Stimulated activated naive B cell treated with anti-CD40 and anti-IgM and Interleukin-4, amounts not matched to agents 10 μg/mL and 1 μg/mL and 100 μg/mL, for 72 hours (primary cell): ENCODE measurements around the gene MBD3.

Experiments
- ATAC-seq, 2 donors: fragments of 150-1000 bp; cut with Tn5 transposase; replicated peaks; 2 replicates each; pipeline ENCODE4 v1.10.0; 2021; ENCODE audit warnings: moderate library complexity in 1 of 2
- DNase-seq: peaks from one replicate; pipeline ENCODE4 v3.0.0; 2021
- H3K27ac Mint-ChIP-seq: one replicate; pipeline ENCODE4 v1.8.0; 2022; ENCODE audit warnings: mild to moderate bottlenecking, mixed read lengths
- H3K27me3 Mint-ChIP-seq, 2 donors: one replicate each; pipeline ENCODE4 v1.8.0; 2022; ENCODE audit warnings: mixed read lengths in 2 of 2
- H3K36me3 Mint-ChIP-seq, 2 donors: one replicate each; pipeline ENCODE4 v1.8.0; 2022; ENCODE audit warnings: mixed read lengths in 2 of 2, mild to moderate bottlenecking in 1 of 2
- H3K4me1 Mint-ChIP-seq, 2 donors: one replicate each; pipeline ENCODE4 v1.8.0; 2022; ENCODE audit warnings: mixed read lengths in 2 of 2, mild to moderate bottlenecking in 1 of 2
- H3K4me3 Mint-ChIP-seq, 2 donors: one replicate each; pipeline ENCODE4 v1.8.0; 2022; ENCODE audit warnings: mild to moderate bottlenecking in 2 of 2, mixed read lengths in 2 of 2, moderate library complexity in 1 of 2
- H3K9me3 Mint-ChIP-seq, 2 donors: one replicate each; pipeline ENCODE4 v1.8.0; 2022; ENCODE audit warnings: mixed read lengths in 2 of 2, mild to moderate bottlenecking in 1 of 2

MBD3 gene

GRCh38 chr19:1598777-1599459 lies 6.3 kb upstream of the MBD3 start:
- Mint-ChIP-seq H3K9me3 (no peaks in the 10 kb centered on the region), H3K4me1 (peaks cover 7 to 12% of the 10 kb centered on the region in 2 donors), H3K27ac (no peak overlapping the region), H3K36me3 (peaks cover 21 to 27% of the 10 kb centered on the region in 2 donors), H3K27me3 (no peaks in the 10 kb centered on the region), H3K4me3 (no peak overlapping the region)
- ATAC-seq, result no peak
- DNase-seq, result no peak

GRCh38 chr19:1593501-1593772 lies 772 bp upstream of the MBD3 start:
- ATAC-seq (no peak), DNase-seq (no peak)
- H3K27me3 Mint-ChIP-seq, result no peaks in the 10 kb centered on the region
- peak overlapping the region; percentile 89 to 94 for H3K4me3 Mint-ChIP-seq
- H3K9me3 Mint-ChIP-seq, result no peaks in the 10 kb centered on the region
- peaks cover 22 to 32% of the 10 kb centered on the region in 2 donors for H3K36me3 Mint-ChIP-seq
- H3K27ac Mint-ChIP-seq, result peak overlapping the region; percentile 98
- peaks cover 9 to 35% of the 10 kb centered on the region in 2 donors for H3K4me1 Mint-ChIP-seq

DNA sequence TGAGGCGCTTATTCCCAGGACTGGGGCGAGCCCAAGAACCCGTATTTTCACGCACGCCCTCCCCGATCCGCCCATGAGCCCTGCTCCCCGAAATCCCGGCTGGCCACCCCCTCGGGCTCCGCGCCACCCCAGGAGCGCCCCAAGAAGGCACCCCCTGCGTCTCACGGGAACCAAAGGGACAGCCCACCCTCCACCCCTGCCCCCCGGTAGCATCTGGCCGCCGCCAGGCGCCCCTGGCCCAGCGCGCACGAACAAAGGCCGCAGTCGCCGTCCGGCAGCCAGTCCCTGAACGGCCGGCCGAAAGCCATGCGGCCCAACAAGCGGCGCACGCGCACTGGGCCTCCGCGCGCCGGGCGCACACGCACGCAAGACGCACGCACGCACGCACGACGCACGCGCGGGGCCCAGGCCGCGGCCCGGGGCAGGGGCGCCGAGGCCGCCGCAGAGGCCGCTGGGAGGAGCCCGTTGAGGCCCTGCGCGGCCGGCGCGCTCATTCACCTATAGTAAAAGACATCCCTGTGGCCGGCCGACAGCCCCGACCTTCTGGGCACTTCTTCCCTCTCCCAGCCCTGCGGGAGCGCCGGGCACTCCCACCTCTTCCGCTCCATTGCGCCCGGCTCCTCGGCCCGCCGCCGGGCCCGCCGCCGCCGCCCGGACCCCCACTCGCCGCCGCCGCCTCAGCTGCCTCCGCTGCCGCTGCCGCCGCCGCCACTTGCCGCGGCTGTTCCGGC lies 476 bp downstream of the MBD3 start:
- peak; percentile 88 to 89 for ATAC-seq
- H3K27ac Mint-ChIP-seq, result peak overlapping the region; percentile 96
- H3K36me3 Mint-ChIP-seq, result peaks cover 21 to 26% of the 10 kb centered on the region in 2 donors
- peak overlapping the region; percentile 90 to 93 for H3K4me3 Mint-ChIP-seq
- no peaks in the 10 kb centered on the region for H3K27me3 Mint-ChIP-seq
- H3K9me3 Mint-ChIP-seq, result no peaks in the 10 kb centered on the region
- peak; percentile 78 for DNase-seq
- H3K4me1 Mint-ChIP-seq, result peaks cover 11 to 45% of the 10 kb centered on the region in 2 donors

DNA sequence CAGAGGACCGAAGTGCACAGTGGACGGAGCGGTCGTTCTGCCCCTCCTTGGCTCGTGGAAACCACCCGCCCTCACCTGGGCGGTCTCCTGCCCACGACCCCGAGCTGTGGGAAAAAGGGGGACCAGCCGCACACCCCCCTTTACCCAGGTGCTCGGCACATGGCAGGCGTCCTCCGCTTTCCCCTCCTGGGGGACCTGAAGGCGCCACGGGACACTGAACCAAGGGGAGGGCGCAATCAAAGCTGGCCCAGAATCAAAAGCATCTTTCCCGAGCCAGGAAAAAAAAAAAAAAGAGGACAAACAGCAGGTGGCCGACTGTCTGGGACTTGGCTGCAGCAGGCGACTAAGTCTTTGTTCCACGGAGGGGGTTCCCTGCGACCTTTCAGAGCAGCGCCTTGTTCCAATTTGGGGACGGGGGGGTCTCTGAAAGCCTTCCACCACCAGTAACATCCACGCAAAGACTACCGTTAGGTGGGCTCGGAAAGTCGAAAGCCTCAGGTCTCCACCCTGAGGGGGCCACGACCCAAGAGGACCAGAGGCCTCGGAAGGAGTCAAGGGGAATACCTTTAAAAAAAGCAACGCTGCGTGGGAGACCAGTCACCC lies 1.1 kb downstream of the MBD3 start:
- no peaks in the 10 kb centered on the region for H3K27me3 Mint-ChIP-seq
- ATAC-seq (peak in 1 of 2 donors; percentile 4), DNase-seq (peak; percentile 22)
- H3K4me3 Mint-ChIP-seq, result peak overlapping the region; percentile 90 to 93
- H3K36me3 Mint-ChIP-seq, result peaks cover 20 to 25% of the 10 kb centered on the region in 2 donors
- H3K4me1 Mint-ChIP-seq, result peaks cover 11 to 45% of the 10 kb centered on the region in 2 donors
- H3K9me3 Mint-ChIP-seq, result no peaks in the 10 kb centered on the region
- peak overlapping the region; percentile 96 for H3K27ac Mint-ChIP-seq

DNA sequence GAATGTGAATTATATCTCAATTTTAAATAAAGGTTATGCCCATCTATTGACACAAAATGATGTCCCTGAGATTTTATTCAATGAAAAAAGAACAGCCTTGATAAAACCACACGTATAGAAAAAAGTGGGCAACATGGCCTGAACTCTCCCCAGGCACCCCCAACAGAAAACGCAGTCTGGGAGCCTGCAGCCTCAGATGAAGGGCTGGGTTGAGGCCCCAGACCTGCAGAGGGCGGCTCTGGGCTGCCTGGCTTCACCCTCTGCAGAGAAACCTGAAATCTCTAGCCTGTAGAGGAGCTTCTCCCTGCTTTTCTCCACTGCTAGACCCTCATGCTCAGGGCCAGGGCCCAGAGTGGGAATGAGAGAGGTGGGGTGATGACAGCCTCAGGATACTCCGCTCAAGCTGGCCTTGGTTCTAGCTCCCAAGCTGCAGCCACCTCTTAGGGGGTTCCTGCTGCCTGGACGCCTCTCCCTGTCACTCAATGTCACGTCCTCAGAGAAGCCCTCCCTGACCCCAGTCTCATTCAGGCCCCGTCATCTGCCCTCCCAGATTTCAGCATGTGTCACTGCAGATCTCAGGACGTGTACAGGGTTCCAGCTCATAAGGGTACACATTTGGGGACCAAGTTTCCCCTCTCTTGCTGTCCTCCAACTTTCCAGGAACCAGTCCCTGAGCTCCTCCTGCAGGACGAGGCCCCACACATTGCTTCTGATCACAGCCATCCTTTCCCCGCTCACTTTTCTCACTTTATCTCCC lies 1.8 kb downstream of the MBD3 start:
- Mint-ChIP-seq H3K4me1 (peaks cover 13 to 45% of the 10 kb centered on the region in 2 donors), H3K27ac (peak overlapping the region; percentile 96), H3K36me3 (peaks cover 23 to 24% of the 10 kb centered on the region in 2 donors), H3K9me3 (no peaks in the 10 kb centered on the region), H3K27me3 (no peaks in the 10 kb centered on the region), H3K4me3 (peak overlapping the region; percentile 90 to 93)
- DNase-seq, result no peak
- peak in 1 of 2 donors; percentile 22 for ATAC-seq

- Mint-ChIP-seq H3K27ac (no peak overlapping the region), H3K36me3 (peaks cover 24 to 32% of the 10 kb centered on the region in 2 donors), H3K27me3 (no peaks in the 10 kb centered on the region), H3K9me3 (no peaks in the 10 kb centered on the region), H3K4me1 (peaks cover 13 to 45% of the 10 kb centered on the region in 2 donors), H3K4me3 (no peak overlapping the region)
- no peak for ATAC-seq
- no peak for DNase-seq
These were observed 4.8 kb downstream of the MBD3 start for GRCh38 chr19:1587872-1588271.

DNA sequence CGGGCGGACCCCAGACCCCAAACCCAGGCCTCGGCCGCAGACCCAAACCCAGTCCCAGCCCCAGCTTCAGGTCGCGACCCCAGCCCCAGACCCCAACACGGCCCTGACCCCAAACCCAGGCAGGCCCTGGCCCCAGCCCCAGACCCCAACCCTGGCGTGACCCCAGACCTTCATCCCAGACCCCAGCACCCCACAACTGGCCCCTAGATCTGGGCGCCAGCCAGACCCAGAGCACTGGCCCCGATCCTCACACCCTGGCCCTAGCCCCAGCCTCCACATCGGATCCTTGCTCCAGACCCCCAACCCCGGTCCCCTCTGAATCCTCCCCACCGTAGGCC lies 7.5 kb downstream of the MBD3 start:
- DNase-seq (no peak), ATAC-seq (no peak)
- Mint-ChIP-seq H3K27me3 (no peaks in the 10 kb centered on the region), H3K9me3 (no peaks in the 10 kb centered on the region), H3K4me1 (peaks cover 7 to 30% of the 10 kb centered on the region in 2 donors), H3K27ac (peak overlapping the region; percentile 25), H3K4me3 (no peak overlapping the region), H3K36me3 (peaks cover 29 to 37% of the 10 kb centered on the region in 2 donors)

DNA sequence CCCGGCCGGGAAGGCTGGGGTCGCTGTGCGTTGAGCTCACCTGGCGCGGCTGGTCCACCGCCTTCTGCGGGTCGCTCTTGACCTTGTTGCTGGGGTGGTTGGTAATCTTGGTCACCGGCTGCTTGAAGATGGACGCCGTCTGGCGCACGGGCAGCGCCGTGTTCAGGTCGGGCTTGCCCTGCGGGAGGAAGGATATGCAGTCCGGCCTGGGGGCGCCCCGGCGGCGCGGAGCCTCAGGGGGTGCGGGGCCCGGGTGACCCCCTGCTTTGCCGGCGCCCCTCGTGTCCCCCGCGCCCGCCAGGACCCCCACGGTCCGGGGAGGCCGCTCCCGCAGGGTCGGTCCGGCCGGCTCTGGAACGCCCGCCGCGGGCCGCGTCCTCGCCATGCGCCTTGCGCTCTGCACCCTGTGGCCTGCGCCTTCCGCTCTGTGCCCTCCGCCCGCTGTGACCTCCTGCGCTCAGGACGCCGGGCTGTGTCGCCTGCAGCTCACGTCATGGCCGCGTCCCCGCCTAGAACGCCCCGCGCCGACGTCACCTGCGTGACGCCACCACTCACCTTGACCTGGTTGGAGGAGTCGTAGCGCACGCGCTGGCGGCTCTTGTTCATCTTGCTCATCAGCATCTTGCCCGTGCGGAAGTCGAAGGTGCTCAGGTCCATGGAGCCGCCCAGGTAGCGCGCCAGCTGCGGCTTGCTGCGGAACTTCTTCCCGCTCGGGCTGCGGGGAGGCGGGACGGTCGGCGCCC lies 8.0 kb downstream of the MBD3 start:
- Mint-ChIP-seq H3K9me3 (no peaks in the 10 kb centered on the region), H3K4me3 (no peak overlapping the region), H3K27ac (no peak overlapping the region), H3K36me3 (peaks cover 32 to 40% of the 10 kb centered on the region in 2 donors), H3K27me3 (no peaks in the 10 kb centered on the region), H3K4me1 (peaks cover 6 to 25% of the 10 kb centered on the region in 2 donors)
- DNase-seq (no peak), ATAC-seq (no peak)

DNA sequence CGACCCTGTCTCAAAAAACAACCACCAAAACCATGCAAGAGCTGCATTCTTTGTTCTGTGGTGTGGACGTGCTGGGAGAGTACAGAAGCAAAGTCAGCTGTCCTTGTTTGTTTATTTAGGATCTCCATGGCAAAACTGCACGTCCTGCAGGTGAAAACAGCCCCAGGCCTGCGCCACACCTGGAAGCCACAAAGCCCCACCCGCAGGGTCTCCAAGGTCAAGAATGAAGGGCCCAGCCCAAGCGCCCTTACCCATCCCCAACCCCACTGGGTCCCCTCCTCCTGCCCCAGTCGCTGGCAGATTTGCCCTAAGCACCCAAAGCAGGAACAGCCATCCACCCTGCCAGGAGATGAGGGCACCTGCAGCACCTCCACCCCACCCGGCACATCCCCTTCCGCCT lies 10.5 kb downstream of the MBD3 start:
- Mint-ChIP-seq H3K4me3 (no peak overlapping the region), H3K27ac (no peak overlapping the region), H3K27me3 (no peaks in the 10 kb centered on the region), H3K9me3 (no peaks in the 10 kb centered on the region), H3K36me3 (peaks cover 36 to 48% of the 10 kb centered on the region in 2 donors), H3K4me1 (peaks cover 3 to 16% of the 10 kb centered on the region in 2 donors)
- ATAC-seq, result no peak
- DNase-seq, result no peak

- H3K27me3 Mint-ChIP-seq, result no peaks in the 10 kb centered on the region
- peaks cover 3 to 18% of the 10 kb centered on the region in 2 donors for H3K4me1 Mint-ChIP-seq
These were observed 11.7 kb downstream of the MBD3 start for GRCh38 chr19:1580957-1581356.

GRCh38 chr19:1580382-1580781 lies 12.3 kb downstream of the MBD3 start:
- no peak for ATAC-seq
- Mint-ChIP-seq H3K4me3 (no peak overlapping the region), H3K27ac (no peak overlapping the region), H3K36me3 (peaks cover 37 to 49% of the 10 kb centered on the region in 2 donors), H3K4me1 (peaks cover 5 to 18% of the 10 kb centered on the region in 2 donors), H3K27me3 (no peaks in the 10 kb centered on the region), H3K9me3 (no peaks in the 10 kb centered on the region)
- no peak for DNase-seq

More at GRCh38 chr19:1580957-1581356, 11.7 kb downstream of the MBD3 start:
- no peaks in the 10 kb centered on the region for H3K9me3 Mint-ChIP-seq
- peaks cover 37 to 51% of the 10 kb centered on the region in 2 donors for H3K36me3 Mint-ChIP-seq
- no peak overlapping the region for H3K4me3 Mint-ChIP-seq
- no peak for DNase-seq
- no peak for ATAC-seq
- no peak overlapping the region for H3K27ac Mint-ChIP-seq

DNA sequence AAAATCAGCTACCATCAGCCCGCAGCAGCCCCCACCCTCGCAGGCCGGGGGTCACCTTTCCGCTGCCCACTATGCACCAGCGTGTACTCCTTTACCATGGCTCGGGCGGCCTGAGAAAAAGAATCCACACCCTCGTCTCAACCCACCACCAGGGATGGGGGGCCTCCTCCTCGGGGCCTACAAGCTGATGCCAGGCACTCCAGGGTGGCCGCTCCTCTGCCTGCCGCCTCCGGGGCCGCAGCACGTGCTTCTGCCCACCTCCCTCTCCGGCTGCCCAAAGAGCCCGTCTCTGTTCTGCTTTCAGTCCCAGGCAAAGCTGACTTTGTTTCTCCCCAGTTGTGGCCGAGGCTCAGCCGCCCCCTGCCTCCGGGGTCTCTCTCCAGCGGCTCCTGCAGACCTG lies 13.4 kb downstream of the MBD3 start:
- H3K4me3 Mint-ChIP-seq, result no peak overlapping the region
- peaks cover 32 to 47% of the 10 kb centered on the region in 2 donors for H3K36me3 Mint-ChIP-seq
- no peak for ATAC-seq
- no peaks in the 10 kb centered on the region for H3K9me3 Mint-ChIP-seq
- no peak for DNase-seq
- no peaks in the 10 kb centered on the region for H3K27me3 Mint-ChIP-seq
- peaks cover 5 to 17% of the 10 kb centered on the region in 2 donors for H3K4me1 Mint-ChIP-seq
- H3K27ac Mint-ChIP-seq, result no peak overlapping the region

GRCh38 chr19:1577929-1578618 lies 14.6 kb downstream of the MBD3 start:
- DNase-seq, result no peak
- no peaks in the 10 kb centered on the region for H3K27me3 Mint-ChIP-seq
- H3K36me3 Mint-ChIP-seq, result peaks cover 33 to 51% of the 10 kb centered on the region in 2 donors
- no peak for ATAC-seq
- H3K4me1 Mint-ChIP-seq, result peaks cover 7 to 17% of the 10 kb centered on the region in 2 donors
- no peaks in the 10 kb centered on the region for H3K9me3 Mint-ChIP-seq
- no peak overlapping the region for H3K27ac Mint-ChIP-seq
- H3K4me3 Mint-ChIP-seq, result no peak overlapping the region
